GM21619 (cell line): ENCODE results near the gene TLCD2.
"Not testable (repeated sequence)": the region's sequence is repeated elsewhere in the genome, so short reads cannot be mapped to it uniquely, and the experiment has no call there.

Source experiments
- ATAC-seq: cut with Tn5 transposase; IDR thresholded peaks from one replicate; pipeline ENCODE4 v1.9.1; 2021; ENCODE audit not compliant: unreplicated experiment

TLCD2 gene

GRCh38 chr17:1718362-1719165, 8.4 kb upstream of the TLCD2 start:
- ATAC-seq, result no peak

GRCh38 chr17:1716912-1717695, 6.9 kb upstream of the TLCD2 start:
- peak; percentile 38 for ATAC-seq

GRCh38 chr17:1716076-1716911, 6.1 kb upstream of the TLCD2 start:
- peak; percentile 66 for ATAC-seq

GRCh38 chr17:1715803-1716075, 5.6 kb upstream of the TLCD2 start:
- no peak for ATAC-seq

- no peak for ATAC-seq
Observed at GRCh38 chr17:1714980-1715802, 5.0 kb upstream of the TLCD2 start.

- no peak for ATAC-seq
Observed at GRCh38 chr17:1714427-1714979, 4.3 kb upstream of the TLCD2 start.

GRCh38 chr17:1713878-1714426, 3.8 kb upstream of the TLCD2 start:
- ATAC-seq, result no peak

GRCh38 chr17:1713160-1713877, 3.1 kb upstream of the TLCD2 start:
- no peak for ATAC-seq

GRCh38 chr17:1712271-1712670, 2.1 kb upstream of the TLCD2 start:
- ATAC-seq, result no peak

GRCh38 chr17:1711804-1712203, 1.6 kb upstream of the TLCD2 start:
- no peak for ATAC-seq

GRCh38 chr17:1710807-1711553, 803 bp upstream of the TLCD2 start:
- no peak for ATAC-seq

GRCh38 chr17:1709403-1709951, 700 bp downstream of the TLCD2 start:
- no peak for ATAC-seq

GRCh38 chr17:1708791-1709346, 1.3 kb downstream of the TLCD2 start:
- ATAC-seq, result not testable (repeated sequence)

- no peak for ATAC-seq
Observed at GRCh38 chr17:1707107-1707506, 3.1 kb downstream of the TLCD2 start.

- no peak for ATAC-seq
Observed at GRCh38 chr17:1705004-1705403, 5.2 kb downstream of the TLCD2 start.

GRCh38 chr17:1703063-1703462, 7.1 kb downstream of the TLCD2 start:
- ATAC-seq, result no peak

- not testable (repeated sequence) for ATAC-seq
Observed at GRCh38 chr17:1699891-1700290, 10.3 kb downstream of the TLCD2 start.

GRCh38 chr17:1697681-1698080, 12.5 kb downstream of the TLCD2 start:
- no peak for ATAC-seq
